Uterus (tissue), 4 donors: ENCODE results near the gene FPR3. TPM values are rescaled to one million over a fixed set of nuclear protein-coding genes. Genes with fewer than 3 reads are reported as not detected.

Source experiments
- DNase-seq, 2 donors: peaks; one replicate each; pipeline ENCODE4 v3.0.0-alpha.2; 2019 to 2020
- H3K27ac ChIP-seq, 2 donors: fragments of 200-600 bp; sonication (generic); 1 replicate in 1 of 2; 2 replicates in 1 of 2; pipeline ENCODE4 v1.5.1; 2016 to 2018
- H3K27me3 ChIP-seq, 2 donors: fragments of 200-600 bp; sonication (generic); one replicate each; pipeline ENCODE4 v1.5.1; 2018 to 2019; ENCODE audit warnings: control low read depth in 1 of 2
- H3K36me3 ChIP-seq, 2 donors: fragments of 200-600 bp; sonication (generic); one replicate each; pipeline ENCODE4 v1.5.1; 2019; ENCODE audit warnings: control low read depth in 1 of 2
- H3K4me1 ChIP-seq, 2 donors: fragments of 200-600 bp; sonication (generic); one replicate each; pipeline ENCODE4 v1.5.1; 2018 to 2019; ENCODE audit warnings: control low read depth in 1 of 2
- H3K4me3 ChIP-seq, 2 donors: fragments of 200-600 bp; sonication (generic); 1 replicate in 1 of 2; 2 replicates in 1 of 2; pipeline ENCODE4 v1.5.1; 2018 to 2019; ENCODE audit warnings: mild to moderate bottlenecking in 1 of 2
- H3K9me3 ChIP-seq, 2 donors: fragments of 200-600 bp; sonication (generic); one replicate each; pipeline ENCODE4 v1.5.1; 2019; ENCODE audit warnings: control low read depth in 1 of 2
- CTCF ChIP-seq, 4 experiments: fragments of 200-600 bp in 2 of 4; fragments of 450-650 bp in 2 of 4; sonication (generic) in 2 of 4; IDR thresholded peaks; one replicate each; pipeline ENCODE4 v1.5.1; 2016 to 2019; ENCODE audit warnings: antibody characterized with exemption in 4 of 4, mild to moderate bottlenecking in 2 of 4, moderate library complexity in 1 of 4
- POLR2A ChIP-seq, 2 donors: fragments of 450-650 bp; IDR thresholded peaks; one replicate each; pipeline ENCODE4 v1.6.1; 2016; ENCODE audit warnings: antibody characterized with exemption in 2 of 2, mild to moderate bottlenecking in 1 of 2, moderate library complexity in 1 of 2
- intact Hi-C: fragments of 100-400 bp; cut with DNase I; formaldehyde crosslinking; loops from one replicate; pipeline ENCODE4 v1.15.1; 2023; ENCODE audit warnings: low total_unique reads
- total RNA-seq, 4 donors: library from RNA; depleted of rRNA in 3 of 4; stranded (reverse); fragments of >200 nt in 3 of 4; gene quantifications; one replicate each; pipeline versions ENCODE4 v1.1.0 to v1.2.4, GENCODE V29; 2014 to 2023
- donor health status: DM: yes; HTN: yes; CAD: no.

Gene FPR3
- total RNA-seq, result 1 to 10 TPM in 3 of 4 donors, not detected in 1; 1.2 to 5.6 (median 1.8) TPM

- DNase-seq, result no peak
- intact Hi-C loops, result no loop called here
- Histone ChIP-seq H3K36me3 (no peaks in the 10 kb centered on the region), H3K9me3 (peaks cover 0 to 4% of the 10 kb centered on the region in 2 donors), H3K27me3 (no peaks in the 10 kb centered on the region), H3K4me1 (peaks cover 4 to 6% of the 10 kb centered on the region in 2 donors), H3K27ac (no peak within 1 kb of the TSS), H3K4me3 (no peak within 1 kb of the TSS)
- TF ChIP-seq POLR2A (IDR thresholded peaks at IDR 0.05) (no peak), CTCF (IDR thresholded peaks at IDR 0.05) (no peak)
Observed at GRCh38 chr19:51794885-51795490, at the start of gene FPR3. Gene FPR3, plus strand, starts transcription at chr19:51795157. Its CDS starts 28,592 bp downstream, at chr19:51823749.

- Histone ChIP-seq H3K9me3 (no peaks in the 10 kb centered on the region), H3K27me3 (no peaks in the 10 kb centered on the region), H3K4me3 (no peak overlapping the region), H3K27ac (no peak overlapping the region), H3K4me1 (no peaks in the 10 kb centered on the region), H3K36me3 (no peaks in the 10 kb centered on the region)
- TF ChIP-seq CTCF (IDR thresholded peaks at IDR 0.05) (no peak), POLR2A (IDR thresholded peaks at IDR 0.05) (no peak)
- no peak for DNase-seq
- intact Hi-C loops, result no loop called here
Observed at GRCh38 chr19:51746731-51747130, 48.2 kb upstream of the FPR3 start.

GRCh38 chr19:51749979-51750378, 45.0 kb upstream of the FPR3 start:
- Histone ChIP-seq H3K36me3 (no peaks in the 10 kb centered on the region), H3K27me3 (no peaks in the 10 kb centered on the region), H3K9me3 (no peaks in the 10 kb centered on the region), H3K4me3 (no peak overlapping the region), H3K27ac (no peak overlapping the region), H3K4me1 (no peaks in the 10 kb centered on the region)
- intact Hi-C loops, result no loop called here
- DNase-seq, result no peak
- TF ChIP-seq POLR2A (IDR thresholded peaks at IDR 0.05), result no peak
- no peak for TF ChIP-seq CTCF (IDR thresholded peaks at IDR 0.05)

GRCh38 chr19:51750400-51751094, 44.4 kb upstream of the FPR3 start:
- TF ChIP-seq POLR2A (IDR thresholded peaks at IDR 0.05) (no peak), CTCF (IDR thresholded peaks at IDR 0.05) (no peak)
- no peaks in the 10 kb centered on the region for H3K36me3 ChIP-seq
- DNase-seq, result no peak
- intact Hi-C loops, result no loop called here
- H3K4me3 ChIP-seq, result no peak overlapping the region
- no peaks in the 10 kb centered on the region for H3K9me3 ChIP-seq
- no peaks in the 10 kb centered on the region for H3K27me3 ChIP-seq
- H3K27ac ChIP-seq, result no peak overlapping the region
- H3K4me1 ChIP-seq, result no peaks in the 10 kb centered on the region

GRCh38 chr19:51751655-51752054, 43.3 kb upstream of the FPR3 start, which contains the start of gene FPR1:
Gene FPR1, minus strand, starts transcription at chr19:51751878. Its CDS starts 4,884 bp downstream, at chr19:51746994.
- intact Hi-C loops, result no loop called here
- H3K9me3 ChIP-seq, result no peaks in the 10 kb centered on the region
- no peak within 1 kb of the TSS for H3K4me3 ChIP-seq
- no peaks in the 10 kb centered on the region for H3K4me1 ChIP-seq
- H3K27me3 ChIP-seq, result no peaks in the 10 kb centered on the region
- DNase-seq, result no peak
- no peak for TF ChIP-seq CTCF (IDR thresholded peaks at IDR 0.05)
- no peak for TF ChIP-seq POLR2A (IDR thresholded peaks at IDR 0.05)
- H3K36me3 ChIP-seq, result no peaks in the 10 kb centered on the region
- H3K27ac ChIP-seq, result no peak within 1 kb of the TSS
